HG03175 (cell line): Measurements from ENCODE around the gene GPC3.

ENCODE experiments used
- ATAC-seq: cut with Tn5 transposase; IDR thresholded peaks from one replicate; pipeline ENCODE4 v1.9.1; 2021; ENCODE audit warnings: mild to moderate bottlenecking, moderate library complexity; ENCODE audit not compliant: unreplicated experiment

The GPC3 gene

DNA sequence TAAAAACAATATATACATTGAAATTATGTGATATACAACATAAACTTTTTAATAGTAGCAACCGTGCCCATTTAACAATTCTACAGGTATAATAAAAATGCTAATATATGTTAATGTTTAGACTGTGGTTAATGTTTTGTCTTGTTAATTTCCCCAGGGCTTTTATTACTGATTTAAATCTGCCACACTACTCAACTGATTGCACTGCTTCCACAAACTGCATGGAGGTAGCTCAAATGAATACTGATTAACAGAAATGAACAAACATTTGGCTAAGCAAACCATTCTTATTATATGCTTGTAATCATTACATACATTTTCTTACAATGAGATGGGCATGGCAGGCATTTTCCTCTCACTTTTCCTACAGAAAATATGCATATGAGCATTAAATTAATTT lies 275.9 kb downstream of the GPC3 start:
- ATAC-seq: no peak

DNA sequence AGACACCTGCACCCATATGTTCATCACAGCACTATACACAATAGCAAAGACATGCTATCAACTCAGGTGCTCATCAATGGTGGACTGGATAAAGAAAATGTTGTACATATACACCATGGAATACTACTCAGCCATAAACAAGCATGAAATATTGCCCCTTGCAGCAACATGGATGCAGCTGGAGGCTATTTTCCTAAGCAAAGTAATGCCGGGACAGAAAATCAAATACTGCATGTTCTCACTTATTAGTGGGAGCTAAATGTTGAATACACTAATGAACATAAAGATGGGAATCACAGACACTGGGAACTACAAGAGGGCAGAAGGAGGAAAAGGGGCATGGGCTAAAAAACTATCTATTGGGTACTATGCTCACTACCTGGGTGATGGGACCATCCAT lies 278.5 kb downstream of the GPC3 start:
- ATAC-seq: no peak

DNA sequence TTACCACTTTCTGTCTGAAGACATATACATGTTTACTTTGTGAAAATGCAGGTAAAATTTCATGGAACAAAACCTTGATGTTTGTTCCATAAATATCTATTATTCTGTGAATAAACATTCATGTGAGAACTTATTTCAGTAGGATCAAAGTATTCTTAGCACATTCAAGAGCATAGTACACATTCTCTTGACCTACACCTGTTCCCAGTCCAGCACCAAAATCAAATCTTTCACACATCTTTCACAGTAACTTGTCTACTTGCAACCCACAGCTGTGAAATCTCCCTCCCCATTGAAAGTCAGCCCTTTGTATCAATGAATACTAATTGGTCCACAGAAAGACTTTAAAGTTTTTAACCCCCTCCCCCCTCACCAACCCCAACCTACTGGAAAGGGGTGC lies 283.2 kb downstream of the GPC3 start:
- ATAC-seq: no peak

DNA sequence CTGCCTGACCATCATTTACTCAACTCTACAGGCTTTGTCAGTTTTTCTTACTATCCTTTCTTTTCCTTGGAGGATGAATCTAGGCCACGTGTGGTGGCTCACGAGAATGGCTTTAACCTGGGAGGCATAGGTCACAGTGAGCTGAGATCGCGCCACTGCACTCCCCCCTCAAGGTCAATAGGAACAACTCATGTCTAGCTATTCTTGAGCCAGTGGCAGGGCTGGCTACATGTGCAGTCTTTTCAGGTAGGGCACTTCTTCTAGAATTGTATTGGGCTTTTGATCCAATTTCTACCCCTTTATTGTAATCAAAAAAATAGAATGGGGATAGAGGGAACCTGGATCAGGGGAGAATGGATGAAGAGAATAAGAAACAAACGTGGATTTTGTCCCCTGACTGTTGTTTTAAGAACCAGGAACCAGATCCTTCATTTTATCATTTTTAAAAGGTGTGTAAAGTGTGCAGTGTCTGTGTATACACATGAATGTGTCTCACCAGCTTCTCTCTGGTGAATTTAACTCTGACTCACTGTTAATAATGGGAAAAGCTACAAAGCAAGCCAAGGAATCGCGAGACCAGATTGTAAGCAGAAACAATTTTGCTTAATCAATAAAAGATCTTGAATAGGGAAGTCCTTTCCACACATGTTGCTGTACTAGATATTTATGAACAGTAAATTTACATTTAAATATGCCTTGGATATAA lies 286.2 kb downstream of the GPC3 start:
- ATAC-seq: no peak

DNA sequence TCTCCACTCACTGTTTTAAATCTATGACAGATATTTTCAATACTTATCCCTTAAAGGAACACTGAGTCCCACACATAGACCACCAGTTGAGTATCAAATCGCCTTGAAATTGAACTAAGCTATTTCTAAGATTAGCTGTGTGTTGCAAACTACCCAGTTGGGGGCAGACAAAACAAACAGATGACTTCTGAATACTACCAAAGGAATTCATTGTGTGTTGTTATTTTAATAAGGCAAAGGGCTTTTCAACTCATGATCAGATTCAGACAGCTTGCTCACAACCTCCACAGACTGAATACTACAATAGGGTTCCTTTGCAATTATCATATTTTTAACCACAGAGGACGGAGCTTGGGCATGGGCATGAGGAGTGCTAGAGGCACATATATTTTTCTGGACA lies 287.1 kb downstream of the GPC3 start:
- ATAC-seq: no peak

DNA sequence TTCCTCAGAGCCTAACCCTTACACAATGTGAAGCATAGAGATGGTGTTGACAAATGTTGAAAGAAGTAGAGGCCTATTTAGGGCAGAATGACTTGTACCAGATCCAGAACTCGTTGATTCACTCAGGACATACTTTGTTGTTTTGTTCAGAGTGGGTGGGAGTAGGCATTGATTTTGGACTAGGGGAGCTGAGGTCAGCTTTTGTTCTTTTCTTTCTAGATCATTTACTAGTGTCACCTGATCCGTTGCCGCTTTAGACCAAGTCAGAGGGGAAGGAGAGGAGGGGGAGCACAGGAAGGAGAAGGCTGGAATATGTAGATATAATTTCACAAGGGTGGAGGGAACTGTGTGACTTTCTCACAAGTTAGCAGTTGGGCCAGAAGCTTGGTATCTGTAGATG lies 287.7 kb downstream of the GPC3 start:
- ATAC-seq: no peak

DNA sequence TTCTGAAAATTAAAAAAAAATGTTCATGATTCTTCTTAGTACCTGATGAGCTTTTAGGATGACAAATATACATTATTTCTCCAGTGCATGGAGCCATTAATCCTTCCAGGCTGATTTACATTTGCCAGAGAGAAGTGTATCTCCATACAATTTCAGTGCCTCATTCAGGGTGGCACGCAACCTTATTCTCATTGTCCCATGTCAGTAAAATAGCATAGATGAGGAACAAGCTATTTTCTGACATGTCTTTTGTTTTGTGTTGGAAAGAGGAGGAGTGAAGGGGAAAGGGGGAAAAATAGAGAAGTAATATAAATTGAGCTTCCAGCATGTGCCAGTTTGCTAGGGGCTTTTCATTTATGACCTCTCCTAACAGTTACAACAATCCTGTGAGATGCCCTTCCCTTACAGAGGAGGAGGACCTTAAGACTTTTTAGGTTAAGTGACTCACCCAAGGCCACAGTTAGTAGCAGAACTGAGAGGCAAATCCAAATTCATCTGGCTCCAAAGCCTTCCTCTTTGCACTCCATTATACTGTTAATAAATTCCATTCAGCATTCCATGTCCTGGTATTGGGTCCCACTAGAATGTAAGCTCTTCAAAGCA lies 295.3 kb downstream of the GPC3 start:
- ATAC-seq: no peak

DNA sequence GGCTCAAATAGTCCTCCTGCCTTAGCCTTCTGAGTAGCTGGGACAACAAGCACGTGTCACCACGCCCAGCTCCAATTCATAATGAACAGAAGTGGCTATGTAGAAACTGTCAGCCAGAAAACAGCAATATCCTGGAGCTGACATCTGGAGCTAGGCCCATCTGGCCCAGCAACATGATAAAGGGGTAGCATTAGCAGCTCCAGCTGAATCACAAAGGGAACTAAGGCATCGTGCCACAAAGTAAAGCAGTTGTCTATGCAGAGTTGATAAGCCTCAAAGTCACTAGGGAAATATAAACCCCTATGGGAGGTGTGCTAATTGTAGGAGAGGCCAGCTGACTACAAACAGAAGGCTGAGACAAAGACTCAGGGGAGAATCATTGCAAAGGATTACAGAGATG lies 299.6 kb downstream of the GPC3 start:
- no peak for ATAC-seq

DNA sequence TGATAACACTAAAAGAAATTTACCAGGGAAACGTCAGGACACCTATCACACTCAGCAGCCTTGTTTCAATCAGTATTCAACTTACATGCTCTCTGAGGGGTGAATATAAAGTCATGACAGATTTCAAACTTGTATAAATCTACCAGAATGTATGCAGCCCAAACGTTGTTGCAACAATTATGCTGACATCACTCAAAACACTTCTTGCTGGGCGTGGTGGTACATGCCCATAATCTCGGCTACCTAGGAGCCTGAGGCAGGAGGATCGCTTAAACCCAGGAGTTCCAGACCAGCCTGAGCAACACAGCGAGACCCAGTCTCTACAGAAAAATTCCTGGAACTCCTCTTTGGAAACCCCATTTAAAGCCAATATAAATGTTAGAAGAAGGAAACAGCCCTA lies 303.5 kb downstream of the GPC3 start:
- ATAC-seq: no peak

- no peak for ATAC-seq
Observed at GRCh38 chrX:133681421-133681820, 304.0 kb downstream of the GPC3 start.

DNA sequence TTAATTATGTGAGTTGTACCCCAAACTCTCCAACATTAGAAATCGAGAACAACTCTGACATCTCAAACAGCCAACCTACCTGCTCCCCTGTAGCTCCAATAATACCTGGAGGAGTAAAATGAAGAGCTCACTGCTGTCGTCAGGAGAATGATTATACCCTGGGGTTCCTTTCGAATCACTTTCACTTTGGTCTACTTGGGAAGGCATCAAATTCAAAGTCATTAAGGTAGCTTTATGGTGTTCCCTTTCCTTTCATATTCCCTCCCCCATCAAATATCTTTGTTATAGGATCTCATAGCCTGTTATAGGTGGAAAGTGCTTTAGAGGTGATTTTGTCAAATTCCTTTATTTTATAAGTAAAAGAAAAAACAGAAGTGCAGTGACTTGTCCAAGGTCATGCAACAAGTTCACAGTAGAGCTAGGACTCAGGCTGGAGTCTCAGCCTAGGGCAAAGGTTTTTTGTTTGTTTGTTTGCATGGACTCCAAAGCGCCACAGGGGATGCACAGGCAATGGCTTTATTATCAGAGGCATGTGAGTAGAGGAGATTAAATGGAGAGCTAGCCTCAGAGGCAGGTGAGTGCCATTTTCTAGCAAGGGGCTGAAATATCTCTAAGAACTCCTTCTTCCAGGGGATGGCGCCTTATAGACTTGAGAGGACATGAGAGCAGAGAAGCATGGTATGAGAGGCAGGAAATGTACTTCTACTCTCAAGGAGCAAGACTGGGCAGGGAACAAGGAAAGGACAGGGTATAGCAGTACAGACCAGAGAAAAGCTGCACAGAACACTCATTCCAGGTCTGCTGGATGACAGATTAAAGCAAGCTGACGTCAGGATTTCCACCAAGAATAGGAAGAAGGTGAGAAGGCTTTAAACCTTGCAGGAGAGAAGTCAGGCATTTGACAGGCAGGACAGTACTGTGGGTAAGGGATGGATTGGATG lies 308.0 kb downstream of the GPC3 start:
- ATAC-seq: no peak

- ATAC-seq: no peak
Observed at GRCh38 chrX:133676344-133677122, 308.9 kb downstream of the GPC3 start.

- ATAC-seq: no peak
Observed at GRCh38 chrX:133674726-133675470, 310.5 kb downstream of the GPC3 start.

DNA sequence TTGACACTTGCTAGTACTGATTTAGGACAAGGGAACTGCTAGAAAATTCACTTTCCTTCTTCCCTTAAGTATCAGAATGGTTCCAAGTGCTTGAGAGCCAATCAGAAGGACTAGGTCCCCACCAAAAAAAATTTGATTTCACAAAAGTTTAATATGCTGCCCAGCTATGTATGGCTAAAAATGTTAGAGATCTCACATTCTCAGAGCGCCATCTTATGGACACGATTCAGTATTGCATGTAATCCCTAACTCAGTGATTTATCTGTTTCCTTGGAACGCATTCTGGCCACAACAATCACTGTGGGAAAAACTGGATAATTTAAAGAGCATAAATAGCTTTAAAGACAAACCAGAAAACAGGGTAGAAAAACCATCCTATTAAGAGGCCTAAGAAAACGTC lies 315.0 kb downstream of the GPC3 start:
- ATAC-seq: no peak

DNA sequence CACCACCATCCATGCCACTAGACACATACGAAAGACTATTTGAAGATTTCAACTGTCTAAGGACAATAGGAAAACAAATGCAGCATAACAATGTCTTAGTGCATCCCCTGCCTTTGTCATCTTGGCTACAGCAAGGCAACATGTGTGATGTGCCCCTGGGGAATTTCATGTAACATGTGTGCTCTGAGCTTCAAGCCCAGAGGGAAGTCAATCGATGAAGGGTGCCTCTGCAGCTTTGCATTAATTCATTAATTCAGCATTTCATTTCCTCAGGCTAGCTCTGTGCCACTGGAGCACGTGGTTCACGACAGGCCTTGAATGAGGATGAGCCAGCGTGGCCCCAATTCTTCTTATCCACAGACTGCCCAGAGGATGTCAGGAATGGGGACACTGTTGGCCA lies 316.2 kb downstream of the GPC3 start:
- ATAC-seq: no peak

DNA sequence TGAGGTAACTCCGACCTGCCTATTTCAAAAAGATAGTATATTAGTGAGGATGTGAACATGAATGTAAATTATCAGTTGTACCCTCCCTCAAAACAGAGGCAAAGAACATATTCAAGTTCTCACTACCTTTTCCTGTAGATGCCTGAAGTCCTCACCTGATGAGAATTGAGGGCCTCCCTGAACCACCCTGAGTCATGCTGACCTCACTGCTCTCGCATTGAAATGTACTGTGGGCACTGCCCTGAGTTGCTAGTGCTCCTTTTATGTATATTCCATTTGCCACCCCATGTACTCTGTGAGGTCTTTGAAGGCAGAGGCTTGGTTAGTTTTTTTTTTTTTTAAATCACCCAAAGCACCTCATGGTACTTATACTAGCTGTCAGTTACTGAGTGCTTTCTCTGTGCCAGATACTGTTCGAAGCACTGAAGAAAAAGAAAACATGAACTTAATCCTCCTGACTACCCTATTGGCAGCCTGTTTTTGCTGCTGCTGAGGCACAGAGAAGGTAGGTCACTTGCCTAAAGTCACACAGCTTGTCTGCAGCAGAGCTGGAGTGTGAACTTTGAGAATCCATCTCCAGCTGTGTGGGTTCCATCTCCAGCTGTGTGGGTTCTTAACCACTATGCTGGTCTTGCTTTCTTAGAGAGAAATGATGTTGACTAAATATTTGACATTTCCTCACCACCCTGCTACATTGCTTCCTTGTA lies 317.0 kb downstream of the GPC3 start:
- no peak for ATAC-seq

- ATAC-seq: no peak
Observed at GRCh38 chrX:133666256-133666655, 319.1 kb downstream of the GPC3 start.

- no peak for ATAC-seq
Observed at GRCh38 chrX:133661962-133662839, 323.2 kb downstream of the GPC3 start.

GRCh38 chrX:133660281-133660680 lies 325.1 kb downstream of the GPC3 start:
- no peak for ATAC-seq
